GM11168 (cell line): ENCODE measurements around the gene PLAC1.

Experiments used
- in situ Hi-C: fragments of 300-500 bp; cut with MboI; formaldehyde crosslinking; loops from one replicate; pipeline ENCODE4 v1.12.0; 2022; ENCODE audit warnings: low sequenced_read_pairs; ENCODE audit not compliant: unreplicated experiment

The PLAC1 gene

GRCh38 chrX:134658002-134658759 lies at the start of gene PLAC1:
Gene PLAC1, minus strand, starts transcription at chrX:134658471. Its CDS starts 91,789 bp downstream, at chrX:134566682.
- in situ Hi-C loops, result no loop called here

- in situ Hi-C loops, result no loop called here
Observed at GRCh38 chrX:134706138-134706537, 47.9 kb upstream of the PLAC1 start.

GRCh38 chrX:134695999-134696398 lies 37.7 kb upstream of the PLAC1 start:
- in situ Hi-C loops, result no loop called here

- in situ Hi-C loops, result no loop called here
Observed at GRCh38 chrX:134694333-134695322, 36.4 kb upstream of the PLAC1 start.

- in situ Hi-C loops, result no loop called here
Observed at GRCh38 chrX:134693644-134694043, 35.4 kb upstream of the PLAC1 start.

- in situ Hi-C loops, result no loop called here
Observed at GRCh38 chrX:134692990-134693389, 34.7 kb upstream of the PLAC1 start.

GRCh38 chrX:134692233-134692632 lies 34.0 kb upstream of the PLAC1 start:
- in situ Hi-C loops, result no loop called here

GRCh38 chrX:134691453-134691852 lies 33.2 kb upstream of the PLAC1 start:
- in situ Hi-C loops, result no loop called here

GRCh38 chrX:134688839-134689238 lies 30.6 kb upstream of the PLAC1 start:
- in situ Hi-C loops, result no loop called here

GRCh38 chrX:134688031-134688823 lies 30.0 kb upstream of the PLAC1 start:
- in situ Hi-C loops, result no loop called here

GRCh38 chrX:134685668-134686067 lies 27.4 kb upstream of the PLAC1 start:
- in situ Hi-C loops, result no loop called here

GRCh38 chrX:134684956-134685355 lies 26.7 kb upstream of the PLAC1 start:
- in situ Hi-C loops, result no loop called here

GRCh38 chrX:134683351-134684005 lies 25.2 kb upstream of the PLAC1 start:
- in situ Hi-C loops, result no loop called here

GRCh38 chrX:134682081-134682480 lies 23.8 kb upstream of the PLAC1 start:
- in situ Hi-C loops, result no loop called here

- in situ Hi-C loops, result no loop called here
Observed at GRCh38 chrX:134679644-134680043, 21.4 kb upstream of the PLAC1 start.

GRCh38 chrX:134679221-134679620 lies 20.9 kb upstream of the PLAC1 start:
- in situ Hi-C loops, result no loop called here

- in situ Hi-C loops, result no loop called here
Observed at GRCh38 chrX:134677332-134677731, 19.1 kb upstream of the PLAC1 start.

- in situ Hi-C loops, result no loop called here
Observed at GRCh38 chrX:134676436-134676835, 18.2 kb upstream of the PLAC1 start.

- in situ Hi-C loops, result no loop called here
Observed at GRCh38 chrX:134673123-134673522, 14.9 kb upstream of the PLAC1 start.

GRCh38 chrX:134672101-134672500 lies 13.8 kb upstream of the PLAC1 start:
- in situ Hi-C loops, result no loop called here
